ENCODE results near the gene KIF26A.

Gene KIF26A

GRCh38 chr14:104095426-104096310 is 42.7 kb upstream of the KIF26A start:
- peaks cover 22 to 38% (median 37%) of the 10 kb centered on the region in 5 donors for H3K27me3 ChIP-seq (ENCODE audit: control insufficient read depth in 5 of 5, insufficient read depth in 4 of 5, low read length in 5 of 5)
- H3K9ac ChIP-seq (ENCODE audit: low read length in 5 of 5): no peak overlapping the region
- H3K27ac ChIP-seq (ENCODE audit: low read depth, low read length): no peak overlapping the region
- H3K9me3 ChIP-seq (ENCODE audit: control insufficient read depth in 5 of 5, low read length in 5 of 5): no peaks in the 10 kb centered on the region
- H3K4me3 ChIP-seq (ENCODE audit: low read depth in 1 of 5, low read length in 5 of 5): no peak overlapping the region
- peaks cover 0 to 5% (median 0%) of the 10 kb centered on the region in 5 donors for H3K4me1 ChIP-seq (ENCODE audit: control insufficient read depth in 5 of 5, insufficient read depth in 5 of 5, low read length in 5 of 5)
- H3K36me3 ChIP-seq (ENCODE audit: control insufficient read depth in 5 of 5, insufficient read depth in 5 of 5, low read length in 5 of 5): no peaks in the 10 kb centered on the region

- Histone ChIP-seq H3K27ac (ENCODE audit: low read depth, low read length) (no peak overlapping the region), H3K9me3 (ENCODE audit: control insufficient read depth in 5 of 5, low read length in 5 of 5) (no peaks in the 10 kb centered on the region), H3K4me1 (ENCODE audit: control insufficient read depth in 5 of 5, insufficient read depth in 5 of 5, low read length in 5 of 5) (peaks cover 0 to 5% (median 0%) of the 10 kb centered on the region in 5 donors), H3K9ac (ENCODE audit: low read length in 5 of 5) (no peak overlapping the region), H3K27me3 (ENCODE audit: control insufficient read depth in 5 of 5, insufficient read depth in 4 of 5, low read length in 5 of 5) (peaks cover 19 to 38% (median 37%) of the 10 kb centered on the region in 5 donors), H3K36me3 (ENCODE audit: control insufficient read depth in 5 of 5, insufficient read depth in 5 of 5, low read length in 5 of 5) (no peaks in the 10 kb centered on the region), H3K4me3 (ENCODE audit: low read depth in 1 of 5, low read length in 5 of 5) (no peak overlapping the region)
Observed at GRCh38 chr14:104096318-104096717, 42.1 kb upstream of the KIF26A start.

GRCh38 chr14:104096751-104097700 is 41.4 kb upstream of the KIF26A start:
- H3K36me3 ChIP-seq (ENCODE audit: control insufficient read depth in 5 of 5, insufficient read depth in 5 of 5, low read length in 5 of 5): no peaks in the 10 kb centered on the region
- no peak overlapping the region for H3K27ac ChIP-seq (ENCODE audit: low read depth, low read length)
- H3K27me3 ChIP-seq (ENCODE audit: control insufficient read depth in 5 of 5, insufficient read depth in 4 of 5, low read length in 5 of 5): peaks cover 19 to 42% (median 33%) of the 10 kb centered on the region in 5 donors
- no peak overlapping the region for H3K4me3 ChIP-seq (ENCODE audit: low read depth in 1 of 5, low read length in 5 of 5)
- peaks cover 0 to 5% (median 0%) of the 10 kb centered on the region in 5 donors for H3K4me1 ChIP-seq (ENCODE audit: control insufficient read depth in 5 of 5, insufficient read depth in 5 of 5, low read length in 5 of 5)
- H3K9me3 ChIP-seq (ENCODE audit: control insufficient read depth in 5 of 5, low read length in 5 of 5): no peaks in the 10 kb centered on the region
- no peak overlapping the region for H3K9ac ChIP-seq (ENCODE audit: low read length in 5 of 5)

- Histone ChIP-seq H3K4me3 (ENCODE audit: low read depth in 1 of 5, low read length in 5 of 5) (no peak overlapping the region), H3K9ac (ENCODE audit: low read length in 5 of 5) (no peak overlapping the region), H3K36me3 (ENCODE audit: control insufficient read depth in 5 of 5, insufficient read depth in 5 of 5, low read length in 5 of 5) (no peaks in the 10 kb centered on the region), H3K4me1 (ENCODE audit: control insufficient read depth in 5 of 5, insufficient read depth in 5 of 5, low read length in 5 of 5) (peaks cover 0 to 5% (median 0%) of the 10 kb centered on the region in 5 donors), H3K9me3 (ENCODE audit: control insufficient read depth in 5 of 5, low read length in 5 of 5) (no peaks in the 10 kb centered on the region), H3K27me3 (ENCODE audit: control insufficient read depth in 5 of 5, insufficient read depth in 4 of 5, low read length in 5 of 5) (peaks cover 19 to 38% (median 27%) of the 10 kb centered on the region in 5 donors), H3K27ac (ENCODE audit: low read depth, low read length) (no peak overlapping the region)
Observed at GRCh38 chr14:104098272-104099095, 39.9 kb upstream of the KIF26A start.

- no peaks in the 10 kb centered on the region for H3K9me3 ChIP-seq (ENCODE audit: control insufficient read depth in 5 of 5, low read length in 5 of 5)
- no peaks in the 10 kb centered on the region for H3K36me3 ChIP-seq (ENCODE audit: control insufficient read depth in 5 of 5, insufficient read depth in 5 of 5, low read length in 5 of 5)
- H3K27me3 ChIP-seq (ENCODE audit: control insufficient read depth in 5 of 5, insufficient read depth in 4 of 5, low read length in 5 of 5): peaks cover 18 to 37% (median 30%) of the 10 kb centered on the region in 5 donors
- H3K27ac ChIP-seq (ENCODE audit: low read depth, low read length): no peak overlapping the region
- H3K4me3 ChIP-seq (ENCODE audit: low read depth in 1 of 5, low read length in 5 of 5): no peak overlapping the region
- H3K4me1 ChIP-seq (ENCODE audit: control insufficient read depth in 5 of 5, insufficient read depth in 5 of 5, low read length in 5 of 5): peaks cover 0 to 5% (median 0%) of the 10 kb centered on the region in 5 donors
- H3K9ac ChIP-seq (ENCODE audit: low read length in 5 of 5): no peak overlapping the region
Observed at GRCh38 chr14:104099096-104100041, 39.0 kb upstream of the KIF26A start.

GRCh38 chr14:104100171-104101085 is 38.0 kb upstream of the KIF26A start:
- Histone ChIP-seq H3K4me3 (ENCODE audit: low read depth in 1 of 5, low read length in 5 of 5) (no peak overlapping the region), H3K4me1 (ENCODE audit: control insufficient read depth in 5 of 5, insufficient read depth in 5 of 5, low read length in 5 of 5) (no peaks in the 10 kb centered on the region), H3K9ac (ENCODE audit: low read length in 5 of 5) (no peak overlapping the region), H3K9me3 (ENCODE audit: control insufficient read depth in 5 of 5, low read length in 5 of 5) (no peaks in the 10 kb centered on the region), H3K27me3 (ENCODE audit: control insufficient read depth in 5 of 5, insufficient read depth in 4 of 5, low read length in 5 of 5) (peaks cover 12 to 32% (median 23%) of the 10 kb centered on the region in 5 donors), H3K27ac (ENCODE audit: low read depth, low read length) (no peak overlapping the region), H3K36me3 (ENCODE audit: control insufficient read depth in 5 of 5, insufficient read depth in 5 of 5, low read length in 5 of 5) (no peaks in the 10 kb centered on the region)

GRCh38 chr14:104101086-104101621 is 37.2 kb upstream of the KIF26A start:
- Histone ChIP-seq H3K9ac (ENCODE audit: low read length in 5 of 5) (no peak overlapping the region), H3K27ac (ENCODE audit: low read depth, low read length) (no peak overlapping the region), H3K9me3 (ENCODE audit: control insufficient read depth in 5 of 5, low read length in 5 of 5) (no peaks in the 10 kb centered on the region), H3K36me3 (ENCODE audit: control insufficient read depth in 5 of 5, insufficient read depth in 5 of 5, low read length in 5 of 5) (no peaks in the 10 kb centered on the region), H3K4me3 (ENCODE audit: low read depth in 1 of 5, low read length in 5 of 5) (no peak overlapping the region), H3K27me3 (ENCODE audit: control insufficient read depth in 5 of 5, insufficient read depth in 4 of 5, low read length in 5 of 5) (peaks cover 5 to 24% (median 20%) of the 10 kb centered on the region in 5 donors), H3K4me1 (ENCODE audit: control insufficient read depth in 5 of 5, insufficient read depth in 5 of 5, low read length in 5 of 5) (no peaks in the 10 kb centered on the region)

GRCh38 chr14:104101651-104102281 is 36.6 kb upstream of the KIF26A start:
- H3K36me3 ChIP-seq (ENCODE audit: control insufficient read depth in 5 of 5, insufficient read depth in 5 of 5, low read length in 5 of 5): no peaks in the 10 kb centered on the region
- no peaks in the 10 kb centered on the region for H3K9me3 ChIP-seq (ENCODE audit: control insufficient read depth in 5 of 5, low read length in 5 of 5)
- no peak overlapping the region for H3K27ac ChIP-seq (ENCODE audit: low read depth, low read length)
- H3K9ac ChIP-seq (ENCODE audit: low read length in 5 of 5): no peak overlapping the region
- no peaks in the 10 kb centered on the region for H3K4me1 ChIP-seq (ENCODE audit: control insufficient read depth in 5 of 5, insufficient read depth in 5 of 5, low read length in 5 of 5)
- H3K4me3 ChIP-seq (ENCODE audit: low read depth in 1 of 5, low read length in 5 of 5): no peak overlapping the region
- peaks cover 5 to 23% (median 14%) of the 10 kb centered on the region in 5 donors for H3K27me3 ChIP-seq (ENCODE audit: control insufficient read depth in 5 of 5, insufficient read depth in 4 of 5, low read length in 5 of 5)
